GM23338 (cell line): ENCODE results near the gene HERC4. TPM values are rescaled to one million over a fixed set of nuclear protein-coding genes. Genes with fewer than 3 reads are reported as not detected.
"Not testable (repeated sequence)": the region's sequence is repeated elsewhere in the genome, so short reads cannot be mapped to it uniquely, and the experiment has no call there.

Source experiments
- ATAC-seq: fragments of 200-7000 bp; cut with Tn5 transposase; 3 replicates; pipeline ENCODE4 v1.9.1; 2020
- DNase-seq: peaks from one replicate; pipeline ENCODE4 v3.0.0-alpha.2; 2015; ENCODE audit warnings: low spot score
- H2AFZ ChIP-seq: fragments of 200-600 bp; sonication (generic); 2 replicates; pipeline ENCODE4 v1.8.0; 2016; ENCODE audit warnings: antibody characterized with exemption, mild to moderate bottlenecking, moderate library complexity
- H3F3A ChIP-seq: fragments of 200-600 bp; sonication (generic); replicated peaks from 2 replicates; pipeline ENCODE4 v1.8.0; 2017; ENCODE audit warnings: antibody characterized with exemption, mixed run types, low read depth
- H3K27ac ChIP-seq: fragments of 200-600 bp; sonication (generic); 2 replicates; pipeline ENCODE4 v1.6.1; 2016; ENCODE audit warnings: low read depth
- H3K27me3 ChIP-seq: fragments of 200-600 bp; sonication (generic); 2 replicates; pipeline ENCODE4 v1.8.0; 2016; ENCODE audit warnings: mild to moderate bottlenecking, mixed run types, moderate library complexity; ENCODE audit not compliant: insufficient read depth
- H3K36me3 ChIP-seq: fragments of 200-600 bp; sonication (generic); 2 replicates; pipeline ENCODE4 v1.8.0; 2016; ENCODE audit warnings: mild to moderate bottlenecking; ENCODE audit not compliant: insufficient read depth
- H3K4me1 ChIP-seq: fragments of 200-600 bp; sonication (generic); 2 replicates; pipeline ENCODE4 v1.8.0; 2016; ENCODE audit warnings: mild to moderate bottlenecking, moderate library complexity; ENCODE audit not compliant: insufficient read depth
- H3K4me2 ChIP-seq: fragments of 200-600 bp; sonication (generic); 2 replicates; pipeline ENCODE4 v1.7.1; 2017; ENCODE audit warnings: mixed run types
- H3K4me3 ChIP-seq: fragments of 200-600 bp; sonication (generic); 2 replicates; pipeline ENCODE4 v1.6.1; 2016; ENCODE audit warnings: mixed run types
- H3K79me2 ChIP-seq: fragments of 200-600 bp; sonication (generic); replicated peaks from 2 replicates; pipeline ENCODE4 v1.8.0; 2017; ENCODE audit warnings: mild to moderate bottlenecking; ENCODE audit not compliant: insufficient read depth
- H3K9me2 ChIP-seq: fragments of 200-600 bp; sonication (generic); 2 replicates; pipeline ENCODE4 v1.8.0; 2017; ENCODE audit not compliant: insufficient read depth
- H4K20me1 ChIP-seq: fragments of 200-600 bp; sonication (generic); replicated peaks from 2 replicates; pipeline ENCODE4 v1.8.0; 2017; ENCODE audit warnings: mild to moderate bottlenecking; ENCODE audit not compliant: insufficient read depth
- H3K27ac Mint-ChIP-seq: 2 replicates; pipeline ENCODE4 v1.8.0; 2020; ENCODE audit warnings: inconsistent platforms, mild to moderate bottlenecking, moderate library complexity, mixed read lengths
- H3K27me3 Mint-ChIP-seq: 3 replicates; pipeline ENCODE4 v1.8.0; 2022; ENCODE audit warnings: low read depth, mild to moderate bottlenecking, moderate library complexity, mixed read lengths, inconsistent platforms; ENCODE audit not compliant: insufficient read depth, poor library complexity
- H3K36me3 Mint-ChIP-seq: 3 replicates; pipeline ENCODE4 v1.8.0; 2021; ENCODE audit warnings: low read depth, mild to moderate bottlenecking, inconsistent platforms, moderate library complexity, mixed read lengths
- H3K4me1 Mint-ChIP-seq: 3 replicates; pipeline ENCODE4 v1.8.0; 2020; ENCODE audit warnings: mild to moderate bottlenecking, inconsistent platforms, mixed read lengths
- H3K4me3 Mint-ChIP-seq: 3 replicates; pipeline ENCODE4 v1.8.0; 2021; ENCODE audit warnings: moderate library complexity, mild to moderate bottlenecking, inconsistent platforms, mixed read lengths
- H3K9me3 Mint-ChIP-seq: 3 replicates; pipeline ENCODE4 v1.8.0; 2020; ENCODE audit warnings: moderate library complexity, mild to moderate bottlenecking, inconsistent platforms, mixed read lengths
- CREB1 ChIP-seq: fragments of 250-450 bp; sonication (Bioruptor Pico); IDR thresholded peaks from 2 replicates; pipeline ENCODE4 v1.5.0; 2020; ENCODE audit warnings: low read depth, mild to moderate bottlenecking, moderate library complexity
- CTCF ChIP-seq, 2 experiments: fragments of 200-600 bp in 1 of 2; sonication (generic) in 1 of 2; conservative IDR thresholded peaks; 2 replicates each; pipeline versions ENCODE4 v1.5.1 to v1.6.1; 2016 to 2017; ENCODE audit warnings: antibody characterized with exemption in 2 of 2, low read depth in 2 of 2, mild to moderate bottlenecking in 2 of 2, moderate library complexity in 1 of 2
- EZH2phosphoT487 ChIP-seq: fragments of 200-600 bp; sonication (generic); IDR thresholded peaks from one replicate; pipeline ENCODE4 v1.8.1; 2018; ENCODE audit warnings: antibody characterized with exemption; ENCODE audit not compliant: unreplicated experiment
- JUNB ChIP-seq: IDR thresholded peaks from one replicate; pipeline ENCODE4 v1.6.1; 2016; ENCODE audit warnings: antibody characterized with exemption; ENCODE audit not compliant: unreplicated experiment
- NANOG ChIP-seq: IDR thresholded peaks from 2 replicates; pipeline ENCODE4 v1.6.1; 2016; ENCODE audit warnings: antibody characterized with exemption, borderline replicate concordance
- POLR2AphosphoS5 ChIP-seq: IDR thresholded peaks from 2 replicates; pipeline ENCODE4 v1.6.1; 2016; ENCODE audit warnings: antibody characterized with exemption, low read depth
- REST ChIP-seq: IDR thresholded peaks from one replicate; pipeline ENCODE4 v1.6.1; 2018; ENCODE audit warnings: antibody characterized with exemption; ENCODE audit not compliant: unreplicated experiment
- polyA plus RNA-seq: library from polyadenylated mRNA; unstranded; fragments of >200 nt; fragmentation: Nextera tagmentation; extraction: Ambion mirVana; gene quantifications from 2 replicates; pipeline ENCODE4 v1.2.1, GENCODE V29; 2016
- total RNA-seq: library from RNA; depleted of rRNA; stranded (reverse); fragments of >200 nt; shearing (Covaris generic); gene quantifications from 2 replicates; pipeline ENCODE4 v1.2.3, GENCODE V29; 2014

Gene HERC4
- total and polyA plus RNA-seq, 2 experiments from 2014 or later: 20.1 to 67.2 TPM

GRCh38 chr10:68022324-68022723 lies 52.8 kb downstream of the HERC4 start:
- H3K27me3 Mint-ChIP-seq, H4K20me1 ChIP-seq, H3K27me3 ChIP-seq, H3K79me2 ChIP-seq, H3F3A ChIP-seq, H3K4me3 Mint-ChIP-seq, H3K9me3 Mint-ChIP-seq, H3K27ac ChIP-seq, H2AFZ ChIP-seq, H3K4me1 Mint-ChIP-seq, H3K27ac Mint-ChIP-seq, H3K36me3 ChIP-seq, H3K9me2 ChIP-seq, H3K4me3 ChIP-seq, H3K4me1 ChIP-seq, DNase-seq, H3K4me2 ChIP-seq, ATAC-seq: not testable (repeated sequence)
- H3K36me3 Mint-ChIP-seq: peaks cover 23% of the 10 kb centered on the region

- not testable (repeated sequence) for DNase-seq, H3K9me2 ChIP-seq, H3K4me2 ChIP-seq, H3K27ac ChIP-seq, H3K9me3 Mint-ChIP-seq, H2AFZ ChIP-seq, ATAC-seq, H3K27me3 Mint-ChIP-seq, H3K27ac Mint-ChIP-seq, H3K4me1 Mint-ChIP-seq, H3K27me3 ChIP-seq, H3F3A ChIP-seq, H3K36me3 ChIP-seq, H4K20me1 ChIP-seq, H3K4me3 Mint-ChIP-seq, H3K4me1 ChIP-seq, H3K4me3 ChIP-seq, H3K79me2 ChIP-seq
- H3K36me3 Mint-ChIP-seq: peaks cover 10% of the 10 kb centered on the region; the same call in 2 of the 3 replicates
These were observed 58.6 kb downstream of the HERC4 start for GRCh38 chr10:68016519-68016918.

GRCh38 chr10:68010426-68010940 lies 64.6 kb downstream of the HERC4 start:
- DNase-seq (no peak), ATAC-seq (no peak)
- Mint-ChIP-seq H3K27ac (no peak overlapping the region), H3K9me3 (no peaks in the 10 kb centered on the region), H3K27me3 (peaks cover under 1% of the 10 kb centered on the region), H3K36me3 (peaks cover 14% of the 10 kb centered on the region; the same call in 2 of the 3 replicates), H3K4me3 (no peak overlapping the region), H3K4me1 (no peaks in the 10 kb centered on the region)
- Histone ChIP-seq H3K27ac (no peak overlapping the region), H3K4me1 (no peaks in the 10 kb centered on the region), H3F3A (no peaks in the 10 kb centered on the region), H3K9me2 (no peaks in the 10 kb centered on the region), H3K79me2 (no peaks in the 10 kb centered on the region), H3K4me2 (no peak overlapping the region), H3K27me3 (no peaks in the 10 kb centered on the region), H3K36me3 (peaks cover 10% of the 10 kb centered on the region), H2AFZ (no peak overlapping the region), H3K4me3 (no peak overlapping the region), H4K20me1 (no peaks in the 10 kb centered on the region; the same call in 1 of the 2 replicates)
- TF ChIP-seq REST: no peak
- TF ChIP-seq NANOG: no peak
- TF ChIP-seq CREB1 (CRISPR knock-in tag): no peak
- TF ChIP-seq JUNB: no peak
- no peak for TF ChIP-seq EZH2phosphoT487
- TF ChIP-seq POLR2AphosphoS5: no peak
- no peak for TF ChIP-seq CTCF (conservative IDR thresholded peaks at IDR 0.05; ENCODE audit: low read depth in 2 of 2)
